Measurements from ENCODE around the gene S100A16.

Gene S100A16

GRCh38 chr1:153613406-153613805, 469 bp upstream of the S100A16 start:
- no peak for DNase-seq (ENCODE audit: low spot score)
- Histone ChIP-seq H3K4me3 (peak overlapping the region; percentile 86), H3K27ac (peak overlapping the region; percentile 94 to 97)
- TF ChIP-seq CTCF (IDR thresholded peaks at IDR 0.05): no peak

- no peak for TF ChIP-seq CTCF (IDR thresholded peaks at IDR 0.05)
- H3K27ac ChIP-seq: peak overlapping the region; percentile 94 to 97
- DNase-seq (ENCODE audit: low spot score): no peak
- H3K4me3 ChIP-seq: peak overlapping the region; percentile 86
These were observed 704 bp downstream of the S100A16 start for GRCh38 chr1:153612111-153612754.

GRCh38 chr1:153611356-153611755, 1.6 kb downstream of the S100A16 start:
- TF ChIP-seq CTCF (IDR thresholded peaks at IDR 0.05): no peak
- Histone ChIP-seq H3K4me3 (peak overlapping the region; percentile 86), H3K27ac (peak overlapping the region; percentile 94 to 97)
- DNase-seq (ENCODE audit: low spot score): no peak

- peak overlapping the region; percentile 86 for H3K4me3 ChIP-seq
These were observed 2.1 kb downstream of the S100A16 start for GRCh38 chr1:153610811-153611301.

GRCh38 chr1:153610334-153610733, 2.6 kb downstream of the S100A16 start:
- Histone ChIP-seq H3K4me3 (peak overlapping the region; percentile 86), H3K27ac (peak overlapping the region; percentile 80 to 97)
- TF ChIP-seq CTCF (IDR thresholded peaks at IDR 0.05): no peak
- no peak for DNase-seq (ENCODE audit: low spot score)

More at GRCh38 chr1:153610811-153611301, 2.1 kb downstream of the S100A16 start:
- H3K27ac ChIP-seq: peak overlapping the region; percentile 80 to 97
- TF ChIP-seq CTCF (IDR thresholded peaks at IDR 0.05): no peak
- no peak for DNase-seq (ENCODE audit: low spot score)

GRCh38 chr1:153609585-153609907, 3.4 kb downstream of the S100A16 start:
- Histone ChIP-seq H3K4me3 (peak overlapping the region; percentile 86), H3K27ac (peak overlapping the region; percentile 80 to 97)
- no peak for DNase-seq (ENCODE audit: low spot score)
- no peak for TF ChIP-seq CTCF (IDR thresholded peaks at IDR 0.05)

Measured in coronary artery (tissue), 2 donors.